HG02970 (cell line): ENCODE results near the gene UBE2D2.
"Not testable (repeated sequence)": the region's sequence is repeated elsewhere in the genome, so short reads cannot be mapped to it uniquely, and the experiment has no call there.

Experiments used
- ATAC-seq: cut with Tn5 transposase; IDR thresholded peaks from one replicate; pipeline ENCODE4 v1.9.1; 2021; ENCODE audit warnings: mild to moderate bottlenecking, moderate library complexity, moderate number of reproducible peaks; ENCODE audit not compliant: unreplicated experiment, low FRiP score

Gene UBE2D2

GRCh38 chr5:139560752-139561654 lies at the start of gene UBE2D2:
TSS of gene UBE2D2 (plus strand) at chr5:139561339. CDS start at chr5:139561792, 453 bp downstream.
- ATAC-seq: peak; percentile 86

- ATAC-seq: no peak
Observed at GRCh38 chr5:139512786-139513390, 48.3 kb upstream of the UBE2D2 start.

- not testable (repeated sequence) for ATAC-seq
Observed at GRCh38 chr5:139513434-139513833, 47.7 kb upstream of the UBE2D2 start.

- no peak for ATAC-seq
Observed at GRCh38 chr5:139513852-139514485, 47.2 kb upstream of the UBE2D2 start.

GRCh38 chr5:139514486-139514856 lies 46.7 kb upstream of the UBE2D2 start:
- no peak for ATAC-seq

GRCh38 chr5:139517683-139518564 lies 43.2 kb upstream of the UBE2D2 start:
- peak; percentile 86 for ATAC-seq

- no peak for ATAC-seq
Observed at GRCh38 chr5:139523635-139524445, 37.3 kb upstream of the UBE2D2 start.

GRCh38 chr5:139524446-139524845 lies 36.7 kb upstream of the UBE2D2 start:
- ATAC-seq: no peak

GRCh38 chr5:139524940-139525585 lies 36.1 kb upstream of the UBE2D2 start:
- ATAC-seq: no peak

GRCh38 chr5:139525586-139526308 lies 35.4 kb upstream of the UBE2D2 start:
- ATAC-seq: not testable (repeated sequence)

- not testable (repeated sequence) for ATAC-seq
Observed at GRCh38 chr5:139526309-139527089, 34.6 kb upstream of the UBE2D2 start.

GRCh38 chr5:139527090-139527470 lies 34.1 kb upstream of the UBE2D2 start:
- not testable (repeated sequence) for ATAC-seq

GRCh38 chr5:139527896-139528467 lies 33.2 kb upstream of the UBE2D2 start:
- not testable (repeated sequence) for ATAC-seq

- ATAC-seq: not testable (repeated sequence)
Observed at GRCh38 chr5:139528695-139529094, 32.4 kb upstream of the UBE2D2 start.

GRCh38 chr5:139530079-139530478 lies 31.1 kb upstream of the UBE2D2 start:
- not testable (repeated sequence) for ATAC-seq

- ATAC-seq: no peak
Observed at GRCh38 chr5:139531772-139532169, 29.4 kb upstream of the UBE2D2 start.

GRCh38 chr5:139543423-139543991 lies 17.6 kb upstream of the UBE2D2 start:
- peak; percentile 75 for ATAC-seq
